Neural progenitor cell (in vitro differentiated cells): ENCODE measurements around the gene DBNL. TPM values are rescaled to one million over a fixed set of nuclear protein-coding genes. Genes with fewer than 3 reads are reported as not detected.

Experiments used
- DNase-seq: peaks from one replicate; pipeline ENCODE4 v3.0.0-alpha.2; 2016; ENCODE audit warnings: low spot score
- H2AFZ ChIP-seq: fragments of 200-600 bp; sonication (generic); replicated peaks from 2 replicates; pipeline ENCODE4 v1.6.1; 2016; ENCODE audit warnings: antibody characterized with exemption
- H3F3A ChIP-seq: fragments of 200-600 bp; sonication (generic); 2 replicates; pipeline ENCODE4 v1.6.1; 2016; ENCODE audit warnings: antibody characterized with exemption, low read depth
- H3K27ac ChIP-seq: fragments of 200-600 bp; sonication (generic); 2 replicates; pipeline ENCODE4 v1.5.1; 2016; ENCODE audit warnings: mild to moderate bottlenecking
- H3K27me3 ChIP-seq: fragments of 200-600 bp; sonication (generic); 2 replicates; pipeline ENCODE4 v1.6.1; 2016; ENCODE audit warnings: mild to moderate bottlenecking, moderate library complexity
- H3K36me3 ChIP-seq: fragments of 200-600 bp; sonication (generic); 2 replicates; pipeline ENCODE4 v1.5.1; 2016
- H3K4me1 ChIP-seq: fragments of 200-600 bp; sonication (generic); 2 replicates; pipeline ENCODE4 v1.6.1; 2016; ENCODE audit warnings: mixed run types
- H3K4me2 ChIP-seq: fragments of 200-600 bp; sonication (generic); 2 replicates; pipeline ENCODE4 v1.6.1; 2016
- H3K4me3 ChIP-seq: fragments of 200-600 bp; sonication (generic); 2 replicates; pipeline ENCODE4 v1.5.1; 2016
- H3K79me2 ChIP-seq: fragments of 200-600 bp; sonication (generic); 2 replicates; pipeline ENCODE4 v1.6.1; 2016; ENCODE audit warnings: low read depth
- H3K9ac ChIP-seq: fragments of 200-600 bp; sonication (generic); 2 replicates; pipeline ENCODE4 v1.6.1; 2016
- H3K9me3 ChIP-seq: fragments of 200-600 bp; sonication (generic); 2 replicates; pipeline ENCODE4 v1.5.1; 2016; ENCODE audit warnings: low read depth
- H4K20me1 ChIP-seq: fragments of 200-600 bp; sonication (generic); 2 replicates; pipeline ENCODE4 v1.6.1; 2016; ENCODE audit warnings: low read depth
- H3K27ac Mint-ChIP-seq: 3 replicates; pipeline ENCODE4 v1.8.0; 2021; ENCODE audit warnings: mixed read lengths
- H3K27me3 Mint-ChIP-seq: 2 replicates; pipeline ENCODE4 v1.8.0; 2022; ENCODE audit warnings: low read depth, mild to moderate bottlenecking, inconsistent platforms, moderate library complexity, mixed read lengths; ENCODE audit not compliant: insufficient read depth
- H3K36me3 Mint-ChIP-seq: 3 replicates; pipeline ENCODE4 v1.8.0; 2021; ENCODE audit warnings: mixed read lengths
- H3K4me1 Mint-ChIP-seq: 3 replicates; pipeline ENCODE4 v1.8.0; 2021; ENCODE audit warnings: mixed read lengths
- H3K4me3 Mint-ChIP-seq: 3 replicates; pipeline ENCODE4 v1.8.0; 2021; ENCODE audit warnings: mild to moderate bottlenecking, moderate library complexity, mixed read lengths
- H3K9me3 Mint-ChIP-seq: 3 replicates; pipeline ENCODE4 v1.8.0; 2020; ENCODE audit warnings: mixed read lengths
- EZH2 ChIP-seq: fragments of 200-600 bp; sonication (generic); IDR thresholded peaks from 2 replicates; pipeline ENCODE4 v1.6.1; 2017; ENCODE audit warnings: antibody characterized with exemption, mild to moderate bottlenecking, moderate library complexity
- EZH2phosphoT487 ChIP-seq: fragments of 200-600 bp; sonication (generic); IDR thresholded peaks from 2 replicates; pipeline ENCODE4 v1.6.1; 2017; ENCODE audit warnings: antibody characterized with exemption
- total RNA-seq: library from RNA; depleted of rRNA; stranded (reverse); fragments of >200 nt; gene quantifications from 2 replicates; pipeline ENCODE4 v1.2.3, GENCODE V29; 2015; ENCODE audit warnings: low replicate concordance
- TF ChIP-seq, protein P1 (sequence below): fragments of 200-600 bp; sonication (generic); IDR thresholded peaks from 2 replicates; pipeline ENCODE4 v1.5.1; 2017; ENCODE audit warnings: antibody characterized with exemption, mild to moderate bottlenecking

The DBNL gene
- total RNA-seq, 1 donor from 2014 or later, result 31.4 TPM

DNA sequence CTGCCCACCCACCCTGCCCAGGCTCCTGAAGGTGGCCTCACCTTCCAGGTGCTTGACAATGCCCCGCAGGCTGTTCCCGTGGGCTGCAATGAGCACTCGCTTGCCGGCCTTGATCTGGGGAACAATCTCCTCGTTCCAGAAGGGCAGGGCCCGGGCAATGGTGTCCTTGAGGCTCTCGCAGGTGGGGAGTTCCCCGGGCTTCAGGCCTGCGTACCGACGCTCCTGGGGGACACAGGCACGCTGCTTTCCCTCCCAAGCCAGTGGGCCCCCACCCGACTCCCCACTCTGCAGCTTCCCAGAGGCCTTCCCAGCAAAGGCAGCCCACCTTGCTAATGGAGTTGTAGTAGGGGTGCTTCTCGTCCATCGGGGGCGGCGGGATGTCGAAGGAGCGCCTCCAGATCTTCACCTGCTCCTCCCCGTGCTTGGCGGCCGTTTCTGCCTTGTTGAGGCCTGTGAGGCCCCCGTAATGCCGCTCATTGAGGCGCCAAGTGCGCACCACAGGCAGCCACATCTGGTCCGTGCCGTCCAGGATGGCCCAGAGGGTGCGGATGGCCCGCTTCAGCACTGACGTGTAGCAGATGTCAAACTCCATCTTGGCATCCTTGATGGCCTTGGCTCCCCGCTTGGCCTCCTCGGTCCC is 20.4 kb downstream of the DBNL start:
- H3K36me3 Mint-ChIP-seq, result peaks cover 4% of the 10 kb centered on the region
- Histone ChIP-seq H3F3A (peaks cover 27% of the 10 kb centered on the region), H3K4me2 (peak overlapping the region; percentile 78), H3K27ac (no peak overlapping the region), H4K20me1 (peaks cover 15% of the 10 kb centered on the region), H3K9ac (no peak overlapping the region), H3K27me3 (peaks cover 9% of the 10 kb centered on the region), H2AFZ (no peak overlapping the region), H3K4me1 (peaks cover 31% of the 10 kb centered on the region), H3K4me3 (peak overlapping the region; percentile 35), H3K79me2 (no peaks in the 10 kb centered on the region), H3K9me3 (no peaks in the 10 kb centered on the region), H3K36me3 (no peaks in the 10 kb centered on the region)
- H3K27me3 Mint-ChIP-seq, result peaks cover 15% of the 10 kb centered on the region
- TF ChIP-seq EZH2phosphoT487 (no peak), EZH2 (no peak)
- TF ChIP-seq, protein P1, sequence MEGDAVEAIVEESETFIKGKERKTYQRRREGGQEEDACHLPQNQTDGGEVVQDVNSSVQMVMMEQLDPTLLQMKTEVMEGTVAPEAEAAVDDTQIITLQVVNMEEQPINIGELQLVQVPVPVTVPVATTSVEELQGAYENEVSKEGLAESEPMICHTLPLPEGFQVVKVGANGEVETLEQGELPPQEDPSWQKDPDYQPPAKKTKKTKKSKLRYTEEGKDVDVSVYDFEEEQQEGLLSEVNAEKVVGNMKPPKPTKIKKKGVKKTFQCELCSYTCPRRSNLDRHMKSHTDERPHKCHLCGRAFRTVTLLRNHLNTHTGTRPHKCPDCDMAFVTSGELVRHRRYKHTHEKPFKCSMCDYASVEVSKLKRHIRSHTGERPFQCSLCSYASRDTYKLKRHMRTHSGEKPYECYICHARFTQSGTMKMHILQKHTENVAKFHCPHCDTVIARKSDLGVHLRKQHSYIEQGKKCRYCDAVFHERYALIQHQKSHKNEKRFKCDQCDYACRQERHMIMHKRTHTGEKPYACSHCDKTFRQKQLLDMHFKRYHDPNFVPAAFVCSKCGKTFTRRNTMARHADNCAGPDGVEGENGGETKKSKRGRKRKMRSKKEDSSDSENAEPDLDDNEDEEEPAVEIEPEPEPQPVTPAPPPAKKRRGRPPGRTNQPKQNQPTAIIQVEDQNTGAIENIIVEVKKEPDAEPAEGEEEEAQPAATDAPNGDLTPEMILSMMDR, result no peak
- H3K4me1 Mint-ChIP-seq, result peaks cover 19% of the 10 kb centered on the region
- no peaks in the 10 kb centered on the region for H3K9me3 Mint-ChIP-seq
- H3K27ac Mint-ChIP-seq, result peak overlapping the region; percentile 29
- peak; percentile 11 for DNase-seq
- H3K4me3 Mint-ChIP-seq, result no peak overlapping the region

DNA sequence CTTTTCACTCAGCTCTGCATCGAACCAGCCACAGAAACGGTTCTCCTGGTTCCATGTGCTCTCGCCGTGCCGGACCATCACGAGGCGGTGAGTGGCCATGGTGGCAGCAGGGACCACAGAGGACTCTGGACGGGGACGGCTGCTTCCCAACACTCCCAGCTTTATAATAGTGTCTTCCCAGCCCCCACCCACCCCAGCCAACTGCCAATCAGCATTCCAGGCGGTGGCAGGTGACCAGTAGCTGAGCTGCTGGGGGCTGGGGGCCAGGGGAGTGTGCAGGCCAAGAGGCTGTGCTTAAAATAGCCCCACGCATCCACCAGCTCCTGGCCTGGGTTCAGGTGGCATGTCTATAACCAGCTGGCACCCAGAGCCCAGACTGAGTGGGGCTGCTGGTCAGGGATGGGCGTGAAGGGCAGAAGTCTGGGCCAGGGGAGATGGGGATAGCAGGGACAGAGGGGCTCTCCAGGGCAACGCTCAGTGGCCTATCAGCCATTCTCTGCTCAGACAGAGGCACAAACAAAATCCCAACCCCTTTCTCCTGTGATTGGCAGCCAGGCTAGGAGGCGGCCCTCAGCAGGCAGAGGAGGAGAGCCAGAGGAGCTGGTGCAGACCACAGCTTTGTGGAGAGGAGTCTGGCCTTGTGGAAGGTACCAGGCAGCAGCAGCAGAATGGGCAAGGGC is 21.1 kb downstream of the DBNL start, which contains the start of gene PGAM2:
PGAM2 (minus strand) TSS at position 137 of the 680 bp plus-strand sequence; CDS start at position 99, 38 bp downstream.
- peak within 1 kb of the TSS; percentile 35 for H3K4me3 ChIP-seq
- no peaks in the 10 kb centered on the region for H3K36me3 ChIP-seq
- H3K4me2 ChIP-seq, result peak within 1 kb of the TSS; percentile 78
- peaks cover 31% of the 10 kb centered on the region for H3K4me1 ChIP-seq
- H3K9me3 ChIP-seq, result no peaks in the 10 kb centered on the region
- H3K27ac ChIP-seq, result no peak within 1 kb of the TSS
- no peak within 1 kb of the TSS for H2AFZ ChIP-seq
- H3K27ac Mint-ChIP-seq, result peak within 1 kb of the TSS; percentile 86
- H3K79me2 ChIP-seq, result no peaks in the 10 kb centered on the region
- TF ChIP-seq, protein P1, result no peak
- TF ChIP-seq EZH2, result no peak
- no peak for TF ChIP-seq EZH2phosphoT487
- DNase-seq, result peak; percentile 82
- H3K27me3 Mint-ChIP-seq, result peaks cover 15% of the 10 kb centered on the region
- H3K9ac ChIP-seq, result no peak within 1 kb of the TSS
- peaks cover 27% of the 10 kb centered on the region for H3F3A ChIP-seq
- H3K36me3 Mint-ChIP-seq, result peaks cover 2% of the 10 kb centered on the region
- H4K20me1 ChIP-seq, result peaks cover 15% of the 10 kb centered on the region
- no peak within 1 kb of the TSS for H3K4me3 Mint-ChIP-seq
- H3K27me3 ChIP-seq, result peaks cover 9% of the 10 kb centered on the region
- H3K4me1 Mint-ChIP-seq, result peaks cover 19% of the 10 kb centered on the region
- H3K9me3 Mint-ChIP-seq, result no peaks in the 10 kb centered on the region

DNA sequence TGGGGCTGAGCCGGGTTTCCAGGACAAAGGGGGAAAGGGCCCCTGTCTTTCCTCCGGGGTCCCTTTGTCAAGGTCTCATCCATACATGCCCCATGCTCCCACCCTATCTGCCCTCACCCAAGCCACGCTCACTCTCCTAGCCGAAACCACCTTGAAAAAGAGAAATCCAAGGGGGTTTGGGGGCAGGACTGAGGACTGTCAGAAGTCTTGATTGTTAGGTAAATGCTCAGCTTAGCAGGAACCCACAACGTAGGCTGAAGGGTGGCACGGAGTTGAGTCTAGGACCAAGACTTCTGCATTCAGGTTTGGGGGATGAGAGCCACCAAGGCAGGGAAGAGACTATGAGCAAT is 21.6 kb downstream of the DBNL start:
- Histone ChIP-seq H3K9ac (no peak overlapping the region), H4K20me1 (peaks cover 15% of the 10 kb centered on the region), H3K27me3 (peaks cover 9% of the 10 kb centered on the region), H3K4me1 (peaks cover 31% of the 10 kb centered on the region), H3K36me3 (no peaks in the 10 kb centered on the region), H3K79me2 (no peaks in the 10 kb centered on the region), H3K4me2 (peak overlapping the region; percentile 78), H3K9me3 (no peaks in the 10 kb centered on the region), H2AFZ (no peak overlapping the region), H3K4me3 (no peak overlapping the region), H3F3A (peaks cover 27% of the 10 kb centered on the region), H3K27ac (no peak overlapping the region)
- Mint-ChIP-seq H3K4me1 (peaks cover 19% of the 10 kb centered on the region), H3K27ac (peak overlapping the region; percentile 86), H3K9me3 (no peaks in the 10 kb centered on the region), H3K27me3 (peaks cover 15% of the 10 kb centered on the region), H3K4me3 (no peak overlapping the region), H3K36me3 (peaks cover 2% of the 10 kb centered on the region)
- no peak for DNase-seq
- TF ChIP-seq, protein P1, result no peak
- TF ChIP-seq EZH2phosphoT487 (no peak), EZH2 (no peak)
